ENCODE data around the gene DGKA. TPM values are rescaled to one million over a fixed set of nuclear protein-coding genes. Genes with fewer than 3 reads are reported as not detected.

The DGKA gene
- polyA plus RNA-seq, 1 of the 3 experiments (the other 2 are of a cell fraction), result 75.9 TPM

- H3K4me2 ChIP-seq, result no peak overlapping the region
- no peak overlapping the region for H3K4me3 ChIP-seq (ENCODE audit: low read depth in 2 of 2, low read length in 1 of 2)
- H3K27me3 ChIP-seq (ENCODE audit: insufficient read depth), result no peaks in the 10 kb centered on the region
- peak overlapping the region in 1 of 2 experiments; percentile 42; a peak in 2 of 4 replicates for H3K27ac ChIP-seq (ENCODE audit: low read depth in 2 of 2, low read length in 1 of 2)
- H3K9me2 ChIP-seq, result no peaks in the 10 kb centered on the region
- H3K9me3 ChIP-seq, result no peaks in the 10 kb centered on the region
- 49% methylated on average over 2 of the region's 2 CpGs for WGBS (ENCODE audit: low lambda C conversion rate)
- peaks cover 20 to 34% of the 10 kb centered on the region in 2 experiments for H3K36me3 ChIP-seq (replicated peaks in 1 of 2; ENCODE audit: control insufficient read depth in 1 of 2, insufficient read depth in 2 of 2, low read length in 1 of 2)
- peaks cover 7% of the 10 kb centered on the region for H3F3A ChIP-seq (replicated peaks; ENCODE audit: insufficient read depth)
- CTCF ChIA-PET, result interaction anchor here (1.0 to 10.8 kb wide), 4 partner anchors 11 to 200 kb away, joined by 3 to 96 read pairs (median 23); no protein-coding TSS in a partner anchor
- POLR2A ChIA-PET, result no interaction called here
- H4K20me1 ChIP-seq (ENCODE audit: insufficient read depth), result no peaks in the 10 kb centered on the region
- TF ChIP-seq, protein P1, sequence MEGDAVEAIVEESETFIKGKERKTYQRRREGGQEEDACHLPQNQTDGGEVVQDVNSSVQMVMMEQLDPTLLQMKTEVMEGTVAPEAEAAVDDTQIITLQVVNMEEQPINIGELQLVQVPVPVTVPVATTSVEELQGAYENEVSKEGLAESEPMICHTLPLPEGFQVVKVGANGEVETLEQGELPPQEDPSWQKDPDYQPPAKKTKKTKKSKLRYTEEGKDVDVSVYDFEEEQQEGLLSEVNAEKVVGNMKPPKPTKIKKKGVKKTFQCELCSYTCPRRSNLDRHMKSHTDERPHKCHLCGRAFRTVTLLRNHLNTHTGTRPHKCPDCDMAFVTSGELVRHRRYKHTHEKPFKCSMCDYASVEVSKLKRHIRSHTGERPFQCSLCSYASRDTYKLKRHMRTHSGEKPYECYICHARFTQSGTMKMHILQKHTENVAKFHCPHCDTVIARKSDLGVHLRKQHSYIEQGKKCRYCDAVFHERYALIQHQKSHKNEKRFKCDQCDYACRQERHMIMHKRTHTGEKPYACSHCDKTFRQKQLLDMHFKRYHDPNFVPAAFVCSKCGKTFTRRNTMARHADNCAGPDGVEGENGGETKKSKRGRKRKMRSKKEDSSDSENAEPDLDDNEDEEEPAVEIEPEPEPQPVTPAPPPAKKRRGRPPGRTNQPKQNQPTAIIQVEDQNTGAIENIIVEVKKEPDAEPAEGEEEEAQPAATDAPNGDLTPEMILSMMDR (IDR thresholded peaks at IDR 0.05), result no peak
- TF ChIP-seq JUND (IDR thresholded peaks at IDR 0.05), result no peak
- no peak for TF ChIP-seq EP300 (IDR thresholded peaks at IDR 0.05; ENCODE audit: borderline replicate concordance in 1 of 2, low read depth in 1 of 2, low read length in 1 of 2)
- TF ChIP-seq MEF2A (IDR thresholded peaks at IDR 0.05; ENCODE audit: borderline replicate concordance, low read depth), result no peak
- TF ChIP-seq NRF1 (IDR thresholded peaks at IDR 0.05; ENCODE audit: low read depth, low read length), result no peak
- TF ChIP-seq TEAD4 (IDR thresholded peaks at IDR 0.05; ENCODE audit: borderline replicate concordance, insufficient read depth), result no peak
- TF ChIP-seq, protein P2, sequence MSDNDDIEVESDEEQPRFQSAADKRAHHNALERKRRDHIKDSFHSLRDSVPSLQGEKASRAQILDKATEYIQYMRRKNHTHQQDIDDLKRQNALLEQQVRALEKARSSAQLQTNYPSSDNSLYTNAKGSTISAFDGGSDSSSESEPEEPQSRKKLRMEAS (IDR thresholded peaks at IDR 0.05; ENCODE audit: low read depth), result no peak
- TF ChIP-seq CHD2 (IDR thresholded peaks at IDR 0.05; ENCODE audit: low read length, partially characterized antibody), result no peak
- H3K4me1 ChIP-seq (ENCODE audit: control insufficient read depth in 1 of 2, insufficient read depth in 2 of 2, low read depth in 1 of 2, low read length in 1 of 2), result peaks cover 10% of the 10 kb centered on the region in 2 experiments; a peak in 2 of 4 replicates
- H2AFZ ChIP-seq (ENCODE audit: low read depth), result no peak overlapping the region
- no peak overlapping the region for H3K9ac ChIP-seq
- H3K79me2 ChIP-seq (ENCODE audit: insufficient read depth), result peaks cover 13% of the 10 kb centered on the region; the same call in 1 of the 2 replicates
- no peak for DNase-seq
Measured at GRCh38 chr12:55937981-55938380, 7.0 kb downstream of the DGKA start.

- ChIA-PET POLR2A (no interaction called here), CTCF (interaction anchor here (0.7 to 10.8 kb wide), 21 partner anchors 8 to 214 kb away, joined by 3 to 96 read pairs (median 5); partner anchors contain the start of genes DGKA, ORMDL2, PYM1 and RAB5B)
- peaks cover 3 to 9% of the 10 kb centered on the region in 2 experiments; a peak in 2 of 4 replicates for H3K4me1 ChIP-seq (ENCODE audit: control insufficient read depth in 1 of 2, insufficient read depth in 2 of 2, low read depth in 1 of 2, low read length in 1 of 2)
- 97% methylated on average over 5 of the region's 8 CpGs for WGBS (ENCODE audit: low lambda C conversion rate)
- H3K4me3 ChIP-seq (ENCODE audit: low read depth in 2 of 2, low read length in 1 of 2), result no peak overlapping the region
- peaks cover 27 to 34% of the 10 kb centered on the region in 2 experiments for H3K36me3 ChIP-seq (replicated peaks in 1 of 2; ENCODE audit: control insufficient read depth in 1 of 2, insufficient read depth in 2 of 2, low read length in 1 of 2)
- H3K79me2 ChIP-seq (ENCODE audit: insufficient read depth), result peaks cover 4% of the 10 kb centered on the region; the same call in 1 of the 2 replicates
- no peaks in the 10 kb centered on the region for H4K20me1 ChIP-seq (ENCODE audit: insufficient read depth)
- H3K9ac ChIP-seq, result no peak overlapping the region
- H3F3A ChIP-seq (replicated peaks; ENCODE audit: insufficient read depth), result peaks cover 6% of the 10 kb centered on the region
- no peaks in the 10 kb centered on the region for H3K27me3 ChIP-seq (ENCODE audit: insufficient read depth)
- H3K9me3 ChIP-seq, result no peaks in the 10 kb centered on the region
- no peak overlapping the region for H3K27ac ChIP-seq (ENCODE audit: low read depth in 2 of 2, low read length in 1 of 2)
- DNase-seq, result no peak
- H3K9me2 ChIP-seq, result no peaks in the 10 kb centered on the region
- H3K4me2 ChIP-seq, result no peak overlapping the region
- TF ChIP-seq CHD2 (IDR thresholded peaks at IDR 0.05; ENCODE audit: low read length, partially characterized antibody) (no peak), NRF1 (IDR thresholded peaks at IDR 0.05; ENCODE audit: low read depth, low read length) (no peak), SMC3 (IDR thresholded peaks at IDR 0.05; ENCODE audit: low read depth, low read length) (no peak)
- no peak overlapping the region for H2AFZ ChIP-seq (ENCODE audit: low read depth)
Measured at GRCh38 chr12:55938826-55939501, 8.0 kb downstream of the DGKA start.
